Subcutaneous adipose tissue (tissue), 4 donors: ENCODE data around the gene NCAPD2. TPM values are rescaled to one million over a fixed set of nuclear protein-coding genes. Genes with fewer than 3 reads are reported as not detected.

Experiments
- small RNA-seq: library from RNA; depleted of rRNA; stranded (forward); fragments of <200 nt; gene quantifications from one replicate; pipeline ENCODE3, GENCODE V24; 2016
- total RNA-seq, 4 donors: library from RNA; depleted of rRNA; stranded (reverse); fragments of >200 nt; gene quantifications; one replicate each; pipeline ENCODE4 v1.1.0, GENCODE V29; 2016
- TF ChIP-seq, protein P1 (sequence below): fragments of 450-650 bp; IDR thresholded peaks from one replicate; pipeline ENCODE4 v1.5.1; 2016; ENCODE audit warnings: low read depth, mild to moderate bottlenecking, control low read depth, antibody characterized with exemption, moderate library complexity

Gene NCAPD2
- total RNA-seq, 4 donors from 2014 or later: 10.8 to 25.2 (median 16.9) TPM

DNA sequence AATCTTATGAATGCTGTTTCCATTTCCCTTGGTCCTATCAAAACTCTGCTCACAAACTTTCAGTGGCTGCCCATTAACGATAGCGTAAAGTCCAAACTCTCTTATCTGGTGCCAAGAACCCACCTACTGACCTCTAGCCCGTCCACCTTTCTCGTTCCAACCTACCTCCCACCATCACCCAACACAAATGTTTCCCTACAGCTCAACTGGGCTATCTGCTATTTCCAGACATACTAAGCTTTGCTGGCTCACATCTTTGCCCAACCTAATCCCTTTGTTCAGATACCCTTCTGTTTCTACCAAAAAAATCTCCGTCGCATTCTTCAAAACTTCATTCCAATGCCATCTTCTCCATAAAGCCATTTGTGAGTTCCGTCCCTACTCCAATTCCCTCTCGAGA lies 81.7 kb downstream of the NCAPD2 start:
- TF ChIP-seq, protein P1, sequence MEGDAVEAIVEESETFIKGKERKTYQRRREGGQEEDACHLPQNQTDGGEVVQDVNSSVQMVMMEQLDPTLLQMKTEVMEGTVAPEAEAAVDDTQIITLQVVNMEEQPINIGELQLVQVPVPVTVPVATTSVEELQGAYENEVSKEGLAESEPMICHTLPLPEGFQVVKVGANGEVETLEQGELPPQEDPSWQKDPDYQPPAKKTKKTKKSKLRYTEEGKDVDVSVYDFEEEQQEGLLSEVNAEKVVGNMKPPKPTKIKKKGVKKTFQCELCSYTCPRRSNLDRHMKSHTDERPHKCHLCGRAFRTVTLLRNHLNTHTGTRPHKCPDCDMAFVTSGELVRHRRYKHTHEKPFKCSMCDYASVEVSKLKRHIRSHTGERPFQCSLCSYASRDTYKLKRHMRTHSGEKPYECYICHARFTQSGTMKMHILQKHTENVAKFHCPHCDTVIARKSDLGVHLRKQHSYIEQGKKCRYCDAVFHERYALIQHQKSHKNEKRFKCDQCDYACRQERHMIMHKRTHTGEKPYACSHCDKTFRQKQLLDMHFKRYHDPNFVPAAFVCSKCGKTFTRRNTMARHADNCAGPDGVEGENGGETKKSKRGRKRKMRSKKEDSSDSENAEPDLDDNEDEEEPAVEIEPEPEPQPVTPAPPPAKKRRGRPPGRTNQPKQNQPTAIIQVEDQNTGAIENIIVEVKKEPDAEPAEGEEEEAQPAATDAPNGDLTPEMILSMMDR: no peak

Small RNAs within 50 kb of the gene (small RNA-seq; reads per million reads assigned to genes)
- gene SCARNA11: 328 reads per million, percentile 98 among the genes with 10 or more reads in this experiment

Other genes starting within 250 kb of the NCAPD2 start
- gene PLEKHG6, start 183.4 kb upstream of the NCAPD2 start, total RNA-seq: 100 to 1,000 TPM in 1 of 4 donors, 10 to 100 TPM in 2, 1 to 10 TPM in 1; 6.8 to 111 (median 49.4) TPM
- gene TNFRSF1A, start 152.0 kb upstream of the NCAPD2 start, total RNA-seq: 100 to 1,000 TPM; 207 to 269 (median 239) TPM
- 1 to 10 TPM; 3.4 to 5.8 (median 4.1) TPM for gene SCNN1A, start 118.5 kb upstream of the NCAPD2 start, total RNA-seq
- 100 to 1,000 TPM in 1 of 4 donors, 10 to 100 TPM in 3; 73.1 to 157 (median 80.2) TPM for gene LTBR, start 109.9 kb upstream of the NCAPD2 start, total RNA-seq
- 1 to 10 TPM in 1 of 4 donors, under 1 TPM in 1, not detected in 2; 0.44 to 1.7 TPM for gene CD27, start 49.1 kb upstream of the NCAPD2 start, total RNA-seq
- gene TAPBPL, start 42.1 kb upstream of the NCAPD2 start, total RNA-seq: 10 to 100 TPM; 17.3 to 26.3 (median 23.4) TPM
- 10 to 100 TPM in 1 of 4 donors, 1 to 10 TPM in 2, under 1 TPM in 1; 0.82 to 12.8 (median 5.0) TPM for gene VAMP1, start 23.4 kb upstream of the NCAPD2 start, total RNA-seq
- 10 to 100 TPM; 65.6 to 99.1 (median 68.2) TPM for gene MRPL51, start 840 bp upstream of the NCAPD2 start, total RNA-seq
- 1,000 to 10,000 TPM in 2 of 4 donors, 100 to 1,000 TPM in 2; 850 to 1,788 (median 1,222) TPM for gene GAPDH, start 40.4 kb downstream of the NCAPD2 start, total RNA-seq
- 10 to 100 TPM in 3 of 4 donors, 1 to 10 TPM in 1; 8.8 to 33.3 (median 27.9) TPM for gene IFFO1, start 61.9 kb downstream of the NCAPD2 start, total RNA-seq
- 10 to 100 TPM; 15.1 to 47.8 (median 23.7) TPM for gene NOP2, start 74.2 kb downstream of the NCAPD2 start, total RNA-seq
- gene CHD4, start 113.3 kb downstream of the NCAPD2 start, total RNA-seq: 100 to 1,000 TPM; 130 to 216 (median 158) TPM
- gene LPAR5, start 141.9 kb downstream of the NCAPD2 start, total RNA-seq: 1 to 10 TPM in 3 of 4 donors, under 1 TPM in 1; 0.82 to 4.0 (median 2.3) TPM
- gene ACRBP, start 153.3 kb downstream of the NCAPD2 start, total RNA-seq: 1 to 10 TPM in 3 of 4 donors, not detected in 1; 2.4 to 4.9 (median 2.4) TPM
- gene ING4, start 169.0 kb downstream of the NCAPD2 start, total RNA-seq: 10 to 100 TPM; 13.4 to 52.9 (median 41.4) TPM
- 10 to 100 TPM; 21.8 to 34.9 (median 25.4) TPM for gene ZNF384, start 195.3 kb downstream of the NCAPD2 start, total RNA-seq
- not detected for gene PIANP, start 206.7 kb downstream of the NCAPD2 start, total RNA-seq
- 10 to 100 TPM; 39.0 to 55.6 (median 45.4) TPM for gene COPS7A, start 229.9 kb downstream of the NCAPD2 start, total RNA-seq